HepG2 (cell line): ENCODE data around the gene TBC1D14. TPM values are rescaled to one million over a fixed set of nuclear protein-coding genes. Genes with fewer than 3 reads are reported as not detected.

Experiments
- ATAC-seq: fragments of 200-7000 bp; cut with Tn5 transposase; 3 replicates; pipeline ENCODE4 v1.9.1; 2020; ENCODE audit warnings: mild to moderate bottlenecking, moderate library complexity
- BruUV-seq: library from RNA; stranded (reverse); fragments of 400-500 nt; replicated peaks from 2 replicates; lab custom pipeline; 2021; lab: Mats Ljungman, UMichigan
- CTCF ChIA-PET: fragments of 300-600 bp; formaldehyde crosslinking; extraction: SDS; loops from one replicate; lab custom pipeline; 2021; ENCODE audit warnings: low total read pairs, inconsistent platforms, low intra/inter-chr PET ratio; lab: Yijun Ruan, JAX
- POLR2A ChIA-PET: fragments of 350-600 bp; sonication (Branson Sonifier 250); formaldehyde crosslinking; loops from one replicate; lab custom pipeline; 2020; ENCODE audit warnings: antibody characterized with exemption, inconsistent platforms; lab: Yijun Ruan, JAX
- DNase-seq: peaks from one replicate; pipeline ENCODE4 v3.0.0-alpha.2; 2015; ENCODE audit warnings: low spot score
- FAIRE-seq: peaks from 3 replicates; lab custom pipeline; 2011; peaks lifted over from hg19 to GRCh38; lab: Jason Lieb, UNC
- H2AFZ ChIP-seq: one replicate; pipeline ENCODE4 v1.6.1; 2011; ENCODE audit warnings: low read length, inconsistent platforms
- H3K27ac ChIP-seq: fragments of 300-600 bp; 3 replicates; pipeline ENCODE4 v1.8.0; 2011; ENCODE audit warnings: mixed run types, mild to moderate bottlenecking, mixed read lengths, low read length, inconsistent platforms; ENCODE audit not compliant: insufficient read depth; ENCODE audit errors: extremely low read length
- H3K27me3 ChIP-seq, 2 experiments: fragments of 200-600 bp in 1 of 2; 2 replicates in 1 of 2; 3 replicates in 1 of 2; pipeline versions ENCODE4 v1.6.0 to v1.8.0; 2011; ENCODE audit warnings: low read length in 2 of 2, mild to moderate bottlenecking in 2 of 2, moderate library complexity in 2 of 2, inconsistent platforms in 1 of 2; ENCODE audit not compliant: insufficient read depth in 2 of 2, control insufficient read depth in 1 of 2
- H3K36me3 ChIP-seq, 2 experiments: fragments of 200-600 bp in 1 of 2; replicated peaks in 1 of 2; 2 replicates in 1 of 2; 3 replicates in 1 of 2; pipeline versions ENCODE4 v1.5.1 to v1.8.0; 2011; ENCODE audit warnings: low read length in 2 of 2, inconsistent platforms in 1 of 2; ENCODE audit not compliant: insufficient read depth in 2 of 2, control insufficient read depth in 1 of 2
- H3K4me1 ChIP-seq: 2 replicates; pipeline ENCODE4 v1.5.1; 2012; ENCODE audit warnings: low read length, inconsistent platforms; ENCODE audit not compliant: insufficient read depth
- H3K4me2 ChIP-seq: 2 replicates; pipeline ENCODE4 v1.6.0; 2011; ENCODE audit warnings: low read depth, low read length, inconsistent platforms
- H3K4me3 ChIP-seq, 3 experiments: fragments of 200-600 bp in 1 of 3; sonication (generic), shearing (Covaris generic) in 1 of 3; replicated peaks in 1 of 3; 2 replicates each; pipeline ENCODE4 v1.5.1; 2011 to 2016; ENCODE audit warnings: low read length in 3 of 3, inconsistent platforms in 2 of 3, low read depth in 2 of 3, mild to moderate bottlenecking in 2 of 3, control low read depth in 1 of 3, mixed read lengths in 1 of 3; ENCODE audit not compliant: insufficient read depth in 1 of 3
- H3K79me2 ChIP-seq: one replicate; pipeline ENCODE4 v1.6.1; 2011; ENCODE audit warnings: low read length, inconsistent platforms; ENCODE audit not compliant: insufficient read depth
- H3K9ac ChIP-seq: 2 replicates; pipeline ENCODE4 v1.6.0; 2011; ENCODE audit warnings: mild to moderate bottlenecking, low read depth, low read length, inconsistent platforms; ENCODE audit not compliant: insufficient read depth
- H3K9me3 ChIP-seq: 2 replicates; pipeline ENCODE4 v1.5.1; 2012; ENCODE audit warnings: mild to moderate bottlenecking, low read length
- H4K20me1 ChIP-seq: 2 replicates; pipeline ENCODE4 v1.6.0; 2011; ENCODE audit warnings: inconsistent platforms, mild to moderate bottlenecking, low read length, moderate library complexity; ENCODE audit not compliant: insufficient read depth
- EZH2 ChIP-seq: conservative IDR thresholded peaks from 2 replicates; pipeline ENCODE4 v1.6.1; 2012; ENCODE audit warnings: mild to moderate bottlenecking, low read depth, low read length, moderate library complexity
- KDM2A ChIP-seq: sonication (generic); formaldehyde crosslinking; IDR thresholded peaks from 2 replicates; pipeline ENCODE4 v1.4.0; 2020; ENCODE audit warnings: low read depth, missing genetic modification reagents, borderline replicate concordance
- MTF1 ChIP-seq: sonication (generic); formaldehyde crosslinking; IDR thresholded peaks from 2 replicates; pipeline ENCODE4 v1.5.0; 2020; ENCODE audit warnings: missing genetic modification reagents
- SETDB1 ChIP-seq: sonication (generic); formaldehyde crosslinking; IDR thresholded peaks from 2 replicates; pipeline ENCODE4 v1.5.1; 2020; ENCODE audit warnings: missing genetic modification reagents, mild to moderate bottlenecking, borderline replicate concordance
- TBP ChIP-seq: sonication (generic); formaldehyde crosslinking; IDR thresholded peaks from 2 replicates; pipeline ENCODE4 v1.5.0; 2020; ENCODE audit warnings: missing genetic modification reagents
- ZKSCAN5 ChIP-seq: sonication (generic); formaldehyde crosslinking; IDR thresholded peaks from 2 replicates; pipeline ENCODE4 v1.5.1; 2020; ENCODE audit warnings: mild to moderate bottlenecking, missing genetic modification reagents
- ZNF337 ChIP-seq: sonication (generic); formaldehyde crosslinking; IDR thresholded peaks from 2 replicates; pipeline ENCODE4 v1.5.1; 2020; ENCODE audit warnings: missing genetic modification reagents, low read depth, mild to moderate bottlenecking, borderline replicate concordance
- ZNF777 ChIP-seq: sonication (generic); formaldehyde crosslinking; IDR thresholded peaks from 2 replicates; pipeline ENCODE4 v1.4.0; 2020; ENCODE audit warnings: missing genetic modification reagents
- WGBS: methylation state at CpG from one replicate; pipeline ENCODE4 v1.1.6; 2017; ENCODE audit warnings: low lambda C conversion rate; 5-methylcytosine and 5-hydroxymethylcytosine counted together
- in situ Hi-C: cut with HindIII; loops from 2 replicates; pipeline ENCODE4 v1.10.0; 2017; ENCODE audit warnings: low pct_unique_long_range_greater_than_20kb; ENCODE audit not compliant: extremely low pct_ligation_motif_present
- intact Hi-C: fragments of 100-400 bp; cut with micrococcal nuclease; formaldehyde crosslinking; loops from one replicate; pipeline ENCODE4 v1.10.0; 2022; ENCODE audit not compliant: unreplicated experiment
- polyA plus RNA-seq, 8 experiments: library from polyadenylated mRNA; depleted of rRNA in 3 of 8; stranded (reverse) in 7 of 8; unstranded in 1 of 8; fragments of >200 nt; fragmentation: Illumina TruSeq in 4 of 8; extraction: Trizol in 4 of 8; gene quantifications; 2 replicates each; pipeline versions ENCODE4 v1.2.1 to v1.2.3, GENCODE V29; 2011 to 2016; ENCODE audit warnings: low read depth in 4 of 8, missing spikeins in 1 of 8, mixed read lengths in 1 of 8; ENCODE audit not compliant: insufficient read depth in 1 of 8
- total RNA-seq, 5 experiments: library from RNA; depleted of rRNA; stranded (reverse); fragments of >200 nt; fragmentation: Illumina TruSeq; extraction: Trizol; gene quantifications; 2 replicates each; pipeline ENCODE4 v1.2.3, GENCODE V29; 2016; ENCODE audit warnings: low read depth in 1 of 5
- TF ChIP-seq, protein P1 (sequence below): sonication (generic); formaldehyde crosslinking; IDR thresholded peaks from 2 replicates; pipeline ENCODE4 v1.8.0; 2022; ENCODE audit warnings: mild to moderate bottlenecking, missing genetic modification reagents, borderline replicate concordance
- TF ChIP-seq, protein P2 (sequence below), 2 experiments: IDR thresholded peaks; 2 replicates each; pipeline ENCODE4 v1.6.1; 2011 to 2012; ENCODE audit warnings: low read length in 2 of 2, borderline replicate concordance in 1 of 2, low read depth in 1 of 2, mild to moderate bottlenecking in 1 of 2, moderate library complexity in 1 of 2
- TF ChIP-seq, protein P3 (sequence below): sonication (generic); formaldehyde crosslinking; IDR thresholded peaks from 2 replicates; pipeline ENCODE4 v1.4.0; 2020; ENCODE audit warnings: missing genetic modification reagents, borderline replicate concordance
- TF ChIP-seq, protein P4 (sequence below): IDR thresholded peaks from 2 replicates; pipeline ENCODE4 v1.6.1; 2016; ENCODE audit warnings: missing genetic modification reagents, missing compliant biosample characterization

The TBC1D14 gene
- total and polyA plus RNA-seq, 2 of the 13 experiments (the other 11 are each of a cell fraction or from before 2014, with no cell fraction given): 29.5 to 46.5 TPM

DNA sequence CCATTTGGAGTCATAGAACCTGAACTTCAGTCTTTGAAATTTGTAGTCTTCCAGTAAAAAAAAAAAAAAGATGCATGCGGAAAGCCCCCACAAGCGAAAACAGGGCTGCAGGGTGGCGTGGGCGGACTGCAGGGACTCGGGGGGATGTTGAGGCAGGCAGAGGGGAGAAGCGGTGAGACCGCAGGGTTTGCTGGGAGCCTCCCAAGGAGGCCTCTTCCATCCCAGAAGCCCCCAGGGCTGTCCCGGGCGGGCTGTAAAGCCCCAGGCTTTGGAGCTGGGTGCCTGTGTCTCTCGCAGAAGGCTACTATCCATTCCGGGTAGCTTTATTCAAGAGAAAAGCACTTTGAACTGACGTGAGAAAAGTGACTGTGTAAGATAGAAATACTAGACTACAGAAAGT is 86.9 kb downstream of the TBC1D14 start:
- no peak overlapping the region for H3K27ac ChIP-seq
- H3K4me2 ChIP-seq: no peak overlapping the region
- H3K4me3 ChIP-seq: no peak overlapping the region
- ATAC-seq (no peak), DNase-seq (no peak), FAIRE-seq (no peak)
- H3K79me2 ChIP-seq: peaks cover 15% of the 10 kb centered on the region
- H3K9ac ChIP-seq: no peak overlapping the region
- peaks cover 29 to 81% of the 10 kb centered on the region in 2 experiments for H3K36me3 ChIP-seq
- BruUV-seq: no TSS peak
- WGBS: 95% methylated on average over 12 of the region's 12 CpGs
- in situ Hi-C loops (no loop called here), intact Hi-C loops (no loop called here)
- H3K27me3 ChIP-seq: no peaks in the 10 kb centered on the region
- POLR2A ChIA-PET: no interaction called here
- no peaks in the 10 kb centered on the region for H3K4me1 ChIP-seq
- CTCF ChIA-PET: no interaction called here
- H2AFZ ChIP-seq: no peak overlapping the region
- H3K9me3 ChIP-seq: no peaks in the 10 kb centered on the region
- peaks cover 6% of the 10 kb centered on the region; the same call in 1 of the 2 replicates for H4K20me1 ChIP-seq
- TF ChIP-seq ZKSCAN5 (CRISPR knock-in tag) (no peak), ZNF777 (CRISPR knock-in tag) (no peak), EZH2 (no peak), ZNF337 (CRISPR knock-in tag) (no peak), KDM2A (CRISPR knock-in tag) (no peak), SETDB1 (CRISPR knock-in tag) (no peak), TBP (CRISPR knock-in tag) (no peak), MTF1 (CRISPR knock-in tag) (no peak)
- TF ChIP-seq, protein P1, sequence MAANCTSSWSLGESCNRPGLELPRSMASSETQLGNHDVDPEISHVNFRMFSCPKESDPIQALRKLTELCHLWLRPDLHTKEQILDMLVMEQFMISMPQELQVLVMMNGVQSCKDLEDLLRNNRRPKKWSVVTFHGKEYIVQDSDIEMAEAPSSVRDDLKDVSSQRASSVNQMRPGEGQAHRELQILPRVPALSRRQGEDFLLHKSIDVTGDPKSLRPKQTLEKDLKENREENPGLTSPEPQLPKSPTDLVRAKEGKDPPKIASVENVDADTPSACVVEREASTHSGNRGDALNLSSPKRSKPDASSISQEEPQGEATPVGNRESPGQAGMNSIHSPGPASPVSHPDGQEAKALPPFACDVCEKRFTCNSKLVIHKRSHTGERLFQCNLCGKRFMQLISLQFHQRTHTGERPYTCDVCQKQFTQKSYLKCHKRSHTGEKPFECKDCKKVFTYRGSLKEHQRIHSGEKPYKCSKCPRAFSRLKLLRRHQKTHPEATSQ (CRISPR knock-in tag): no peak
- TF ChIP-seq, protein P2, sequence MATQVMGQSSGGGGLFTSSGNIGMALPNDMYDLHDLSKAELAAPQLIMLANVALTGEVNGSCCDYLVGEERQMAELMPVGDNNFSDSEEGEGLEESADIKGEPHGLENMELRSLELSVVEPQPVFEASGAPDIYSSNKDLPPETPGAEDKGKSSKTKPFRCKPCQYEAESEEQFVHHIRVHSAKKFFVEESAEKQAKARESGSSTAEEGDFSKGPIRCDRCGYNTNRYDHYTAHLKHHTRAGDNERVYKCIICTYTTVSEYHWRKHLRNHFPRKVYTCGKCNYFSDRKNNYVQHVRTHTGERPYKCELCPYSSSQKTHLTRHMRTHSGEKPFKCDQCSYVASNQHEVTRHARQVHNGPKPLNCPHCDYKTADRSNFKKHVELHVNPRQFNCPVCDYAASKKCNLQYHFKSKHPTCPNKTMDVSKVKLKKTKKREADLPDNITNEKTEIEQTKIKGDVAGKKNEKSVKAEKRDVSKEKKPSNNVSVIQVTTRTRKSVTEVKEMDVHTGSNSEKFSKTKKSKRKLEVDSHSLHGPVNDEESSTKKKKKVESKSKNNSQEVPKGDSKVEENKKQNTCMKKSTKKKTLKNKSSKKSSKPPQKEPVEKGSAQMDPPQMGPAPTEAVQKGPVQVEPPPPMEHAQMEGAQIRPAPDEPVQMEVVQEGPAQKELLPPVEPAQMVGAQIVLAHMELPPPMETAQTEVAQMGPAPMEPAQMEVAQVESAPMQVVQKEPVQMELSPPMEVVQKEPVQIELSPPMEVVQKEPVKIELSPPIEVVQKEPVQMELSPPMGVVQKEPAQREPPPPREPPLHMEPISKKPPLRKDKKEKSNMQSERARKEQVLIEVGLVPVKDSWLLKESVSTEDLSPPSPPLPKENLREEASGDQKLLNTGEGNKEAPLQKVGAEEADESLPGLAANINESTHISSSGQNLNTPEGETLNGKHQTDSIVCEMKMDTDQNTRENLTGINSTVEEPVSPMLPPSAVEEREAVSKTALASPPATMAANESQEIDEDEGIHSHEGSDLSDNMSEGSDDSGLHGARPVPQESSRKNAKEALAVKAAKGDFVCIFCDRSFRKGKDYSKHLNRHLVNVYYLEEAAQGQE (IDR thresholded peaks at IDR 0.05; ENCODE audit: borderline replicate concordance in 1 of 2, low read depth in 1 of 2, low read length in 2 of 2): no peak
- TF ChIP-seq, protein P3, sequence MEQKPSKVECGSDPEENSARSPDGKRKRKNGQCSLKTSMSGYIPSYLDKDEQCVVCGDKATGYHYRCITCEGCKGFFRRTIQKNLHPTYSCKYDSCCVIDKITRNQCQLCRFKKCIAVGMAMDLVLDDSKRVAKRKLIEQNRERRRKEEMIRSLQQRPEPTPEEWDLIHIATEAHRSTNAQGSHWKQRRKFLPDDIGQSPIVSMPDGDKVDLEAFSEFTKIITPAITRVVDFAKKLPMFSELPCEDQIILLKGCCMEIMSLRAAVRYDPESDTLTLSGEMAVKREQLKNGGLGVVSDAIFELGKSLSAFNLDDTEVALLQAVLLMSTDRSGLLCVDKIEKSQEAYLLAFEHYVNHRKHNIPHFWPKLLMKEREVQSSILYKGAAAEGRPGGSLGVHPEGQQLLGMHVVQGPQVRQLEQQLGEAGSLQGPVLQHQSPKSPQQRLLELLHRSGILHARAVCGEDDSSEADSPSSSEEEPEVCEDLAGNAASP: no peak
- TF ChIP-seq, protein P4, sequence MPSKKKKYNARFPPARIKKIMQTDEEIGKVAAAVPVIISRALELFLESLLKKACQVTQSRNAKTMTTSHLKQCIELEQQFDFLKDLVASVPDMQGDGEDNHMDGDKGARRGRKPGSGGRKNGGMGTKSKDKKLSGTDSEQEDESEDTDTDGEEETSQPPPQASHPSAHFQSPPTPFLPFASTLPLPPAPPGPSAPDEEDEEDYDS (CRISPR knock-in tag): no peak
